GM10248 (cell line): ENCODE results near the gene MPND.

ENCODE experiments used
- CTCF ChIA-PET: fragments of 300-600 bp; sonication (Branson Sonifier 250); formaldehyde crosslinking; extraction: SDS; loops from one replicate; lab custom pipeline; 2021; ENCODE audit warnings: antibody characterized with exemption; lab: Yijun Ruan, JAX
- POLR2A ChIA-PET: fragments of 350-650 bp; sonication (Branson Sonifier 250); formaldehyde crosslinking; extraction: SDS; loops from one replicate; lab custom pipeline; 2020; ENCODE audit warnings: antibody characterized with exemption; lab: Yijun Ruan, JAX
- DNase-seq: peaks from one replicate; pipeline ENCODE4 v3.0.0; 2012; ENCODE audit errors: extremely low spot score
- TF ChIP-seq, protein P1 (sequence below): IDR thresholded peaks from 2 replicates; pipeline ENCODE4 v1.5.1; 2012; ENCODE audit warnings: mild to moderate bottlenecking, low read depth; ENCODE audit errors: extremely low read depth, missing control alignments, control extremely low read depth

Gene MPND

DNA sequence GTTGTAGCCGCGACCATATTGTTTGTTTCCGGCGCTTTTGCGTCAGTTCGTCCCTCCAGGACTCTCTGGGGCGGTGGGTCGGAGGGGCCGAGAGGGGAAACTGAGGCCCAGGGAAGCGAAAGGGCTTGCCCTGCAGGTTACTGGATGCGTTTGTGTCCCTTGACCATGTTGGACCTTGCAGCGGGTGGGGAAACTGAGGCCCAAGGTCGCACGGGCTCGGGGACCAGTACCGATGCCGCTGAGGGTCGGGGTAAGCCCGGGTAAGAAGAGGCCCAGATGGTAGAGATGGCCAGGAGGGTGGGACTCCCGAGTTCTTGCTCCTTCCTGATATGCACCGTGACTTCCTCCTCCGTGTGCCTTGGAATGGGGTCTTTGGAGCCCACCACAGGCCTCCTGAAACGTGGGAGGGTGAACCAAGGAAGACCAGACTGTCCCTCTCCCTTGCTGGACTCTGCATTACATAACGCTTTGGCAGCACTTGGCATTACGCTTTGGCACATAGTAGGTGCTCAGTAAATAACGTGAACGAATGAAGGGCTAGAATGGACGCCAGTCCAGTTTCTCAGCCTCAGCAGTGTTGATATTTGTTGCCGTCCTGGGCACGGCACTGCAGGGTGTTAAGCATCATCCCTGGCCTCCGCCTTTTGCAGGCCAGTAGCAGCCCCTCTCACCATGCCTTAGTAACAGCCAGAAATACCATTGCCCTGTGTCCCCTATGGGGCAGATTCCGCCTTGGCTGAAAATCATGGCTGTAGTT is 59.8 kb downstream of the MPND start:
- ChIA-PET CTCF (interaction anchor here (1.2 to 3.2 kb wide), 5 partner anchors 9 to 136 kb away, joined by 4 to 27 read pairs (median 8); no protein-coding TSS in a partner anchor), POLR2A (interaction anchor here (0.7 to 1.4 kb wide), 2 partner anchors 60 to 68 kb away, joined by 3 to 4 read pairs; partner anchors contain the start of gene MPND)
- TF ChIP-seq, protein P1, sequence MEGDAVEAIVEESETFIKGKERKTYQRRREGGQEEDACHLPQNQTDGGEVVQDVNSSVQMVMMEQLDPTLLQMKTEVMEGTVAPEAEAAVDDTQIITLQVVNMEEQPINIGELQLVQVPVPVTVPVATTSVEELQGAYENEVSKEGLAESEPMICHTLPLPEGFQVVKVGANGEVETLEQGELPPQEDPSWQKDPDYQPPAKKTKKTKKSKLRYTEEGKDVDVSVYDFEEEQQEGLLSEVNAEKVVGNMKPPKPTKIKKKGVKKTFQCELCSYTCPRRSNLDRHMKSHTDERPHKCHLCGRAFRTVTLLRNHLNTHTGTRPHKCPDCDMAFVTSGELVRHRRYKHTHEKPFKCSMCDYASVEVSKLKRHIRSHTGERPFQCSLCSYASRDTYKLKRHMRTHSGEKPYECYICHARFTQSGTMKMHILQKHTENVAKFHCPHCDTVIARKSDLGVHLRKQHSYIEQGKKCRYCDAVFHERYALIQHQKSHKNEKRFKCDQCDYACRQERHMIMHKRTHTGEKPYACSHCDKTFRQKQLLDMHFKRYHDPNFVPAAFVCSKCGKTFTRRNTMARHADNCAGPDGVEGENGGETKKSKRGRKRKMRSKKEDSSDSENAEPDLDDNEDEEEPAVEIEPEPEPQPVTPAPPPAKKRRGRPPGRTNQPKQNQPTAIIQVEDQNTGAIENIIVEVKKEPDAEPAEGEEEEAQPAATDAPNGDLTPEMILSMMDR: no peak
- no peak for DNase-seq

DNA sequence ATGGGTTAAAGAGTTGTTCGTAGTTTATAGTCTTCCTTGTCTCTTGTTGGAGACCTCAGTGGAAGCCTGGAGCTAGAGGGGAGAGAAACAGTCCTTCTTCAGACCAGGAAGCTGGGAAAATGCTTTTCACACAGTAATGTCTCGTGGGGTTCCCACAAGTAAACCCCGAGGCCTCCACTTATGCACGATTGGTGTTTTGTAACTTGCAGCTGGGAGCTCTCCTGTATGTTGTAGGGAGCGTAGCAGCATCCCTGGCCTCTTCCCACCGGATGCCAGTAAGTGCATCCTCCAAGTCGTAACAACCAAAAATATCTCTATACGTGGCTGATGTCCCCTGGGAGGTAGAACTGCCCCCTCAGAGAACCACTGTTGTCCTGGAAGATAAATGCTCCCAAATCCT is 62.6 kb downstream of the MPND start:
- ChIA-PET POLR2A (no interaction called here), CTCF (interaction anchor here (0.9 kb wide), 1 partner anchor 36 kb away, joined by 3 read pairs; no protein-coding TSS in a partner anchor)
- TF ChIP-seq, protein P1: no peak
- DNase-seq: no peak

DNA sequence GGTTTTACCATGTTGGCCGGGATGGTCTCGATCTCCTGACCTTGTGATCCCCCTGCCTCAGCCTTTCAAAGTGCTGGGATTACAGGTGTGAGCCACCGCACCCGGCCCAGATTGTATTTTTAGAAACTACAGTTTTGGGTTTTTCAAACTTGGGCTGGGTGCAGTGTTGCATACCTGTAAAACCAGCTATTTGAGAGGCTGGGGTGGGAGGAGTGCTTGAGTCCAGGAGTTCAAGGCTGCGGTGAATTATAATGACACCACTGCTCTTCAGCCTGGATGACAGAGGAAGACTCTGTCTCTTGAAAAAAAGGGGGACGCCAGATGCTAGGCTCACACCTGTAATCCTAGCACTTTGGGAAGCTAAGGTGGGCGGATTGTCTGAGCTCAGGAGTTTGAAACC is 63.3 kb downstream of the MPND start:
- POLR2A ChIA-PET: no interaction called here
- no peak for DNase-seq
- CTCF ChIA-PET: no interaction called here
- TF ChIP-seq, protein P1: no peak

DNA sequence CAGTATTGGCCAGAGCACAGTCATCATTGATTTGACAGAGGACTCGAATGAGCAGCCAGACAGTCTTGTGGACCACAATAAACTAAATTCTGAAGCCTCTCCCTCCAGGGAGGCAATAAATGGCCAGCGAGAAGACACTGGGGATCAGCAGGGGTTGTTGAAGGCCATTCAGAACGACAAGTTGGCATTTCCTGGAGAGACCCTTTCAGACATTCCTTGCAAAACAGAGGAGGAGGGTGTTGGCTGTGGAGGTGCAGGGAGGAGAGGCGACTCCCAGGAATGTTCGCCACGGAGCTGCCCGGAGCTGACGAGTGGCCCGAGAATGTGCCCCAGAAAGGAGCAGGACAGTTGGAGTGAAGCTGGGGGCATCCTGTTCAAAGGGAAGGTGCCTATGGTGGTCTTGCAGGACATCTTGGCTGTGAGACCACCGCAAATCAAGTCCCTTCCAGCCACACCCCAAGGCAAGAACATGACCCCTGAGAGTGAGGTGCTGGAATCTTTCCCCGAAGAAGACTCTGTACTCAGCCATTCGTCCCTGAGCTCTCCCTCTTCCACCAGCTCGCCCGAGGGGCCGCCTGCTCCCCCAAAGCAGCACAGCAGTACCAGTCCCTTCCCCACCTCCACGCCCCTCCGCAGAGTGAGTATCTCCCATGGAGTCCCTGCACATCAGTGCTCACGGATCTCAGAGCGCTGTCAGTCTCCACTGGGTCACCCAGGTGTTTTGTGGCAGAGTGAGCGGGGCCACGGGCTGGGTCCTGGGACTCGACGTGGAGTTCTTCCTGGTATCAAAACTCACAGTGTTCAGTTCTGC is 66.0 kb downstream of the MPND start:
- CTCF ChIA-PET: no interaction called here
- TF ChIP-seq, protein P1: no peak
- DNase-seq: no peak
- POLR2A ChIA-PET: no interaction called here
